ENCODE results near the gene ADCY9. TPM values are rescaled to one million over a fixed set of nuclear protein-coding genes. Genes with fewer than 3 reads are reported as not detected.

The ADCY9 gene
- total RNA-seq, result 25.3 and 26.9 TPM in 2 replicates
- long read RNA-seq, partial matches to known transcripts, result 1 of 3 reads
- long read RNA-seq, other reads (novel, unspliced or antisense), result 2 of 3 reads

DNA sequence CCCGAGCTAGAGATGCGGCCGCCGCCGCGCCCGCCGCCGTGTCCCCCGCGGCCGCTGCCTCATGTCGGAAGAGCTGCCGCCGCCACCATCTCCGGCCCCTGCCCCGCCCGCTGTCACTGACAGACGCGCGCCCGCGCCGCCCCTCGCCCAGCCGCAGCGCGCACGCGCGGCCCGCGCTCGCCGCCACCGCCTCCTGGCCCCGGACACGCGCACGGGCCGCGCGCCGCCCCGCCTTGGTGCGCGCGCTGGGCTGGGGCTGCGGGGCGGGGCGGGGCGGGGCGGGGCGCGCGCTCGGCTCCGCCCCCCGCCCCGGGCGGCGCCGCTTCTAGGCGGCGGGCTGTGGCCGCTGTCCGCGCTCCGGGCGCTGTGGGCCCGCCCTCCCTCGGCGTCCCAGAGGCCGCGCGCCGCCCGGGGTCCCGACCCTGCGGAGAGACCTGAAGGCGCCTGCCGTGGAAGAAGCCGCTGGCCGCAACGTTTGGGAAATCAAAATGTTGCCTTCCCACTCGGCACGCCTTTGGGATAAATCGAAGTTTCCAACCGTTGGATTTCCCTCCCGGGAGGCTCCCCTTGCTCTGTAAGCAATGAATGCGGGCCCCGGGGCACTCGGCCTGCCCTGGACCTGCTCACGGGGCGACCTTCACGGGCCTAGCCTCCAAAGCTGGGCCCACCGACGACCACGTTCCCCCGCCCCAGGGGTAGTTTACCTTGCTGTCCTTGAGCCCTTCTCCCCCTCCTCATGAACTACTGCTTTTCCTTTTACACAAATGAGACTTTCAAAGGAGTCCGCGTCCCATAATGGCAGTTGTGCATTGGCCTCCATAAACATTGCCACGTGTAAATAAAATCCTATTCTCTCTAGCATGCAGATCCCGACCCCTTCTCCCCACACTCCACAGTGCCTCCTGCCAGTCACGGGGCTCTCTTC lies at the start of gene ADCY9:
ADCY9 (minus strand) TSS at position 118 of the 925 bp plus-strand sequence. CDS start 1,000 bp downstream, outside the sequence.
- TF ChIP-seq, protein P1, sequence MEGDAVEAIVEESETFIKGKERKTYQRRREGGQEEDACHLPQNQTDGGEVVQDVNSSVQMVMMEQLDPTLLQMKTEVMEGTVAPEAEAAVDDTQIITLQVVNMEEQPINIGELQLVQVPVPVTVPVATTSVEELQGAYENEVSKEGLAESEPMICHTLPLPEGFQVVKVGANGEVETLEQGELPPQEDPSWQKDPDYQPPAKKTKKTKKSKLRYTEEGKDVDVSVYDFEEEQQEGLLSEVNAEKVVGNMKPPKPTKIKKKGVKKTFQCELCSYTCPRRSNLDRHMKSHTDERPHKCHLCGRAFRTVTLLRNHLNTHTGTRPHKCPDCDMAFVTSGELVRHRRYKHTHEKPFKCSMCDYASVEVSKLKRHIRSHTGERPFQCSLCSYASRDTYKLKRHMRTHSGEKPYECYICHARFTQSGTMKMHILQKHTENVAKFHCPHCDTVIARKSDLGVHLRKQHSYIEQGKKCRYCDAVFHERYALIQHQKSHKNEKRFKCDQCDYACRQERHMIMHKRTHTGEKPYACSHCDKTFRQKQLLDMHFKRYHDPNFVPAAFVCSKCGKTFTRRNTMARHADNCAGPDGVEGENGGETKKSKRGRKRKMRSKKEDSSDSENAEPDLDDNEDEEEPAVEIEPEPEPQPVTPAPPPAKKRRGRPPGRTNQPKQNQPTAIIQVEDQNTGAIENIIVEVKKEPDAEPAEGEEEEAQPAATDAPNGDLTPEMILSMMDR (IDR thresholded peaks at IDR 0.05), result no peak
- DNase-seq (ENCODE audit: extremely low spot score, unreplicated experiment), result peak; percentile 90
- Mint-ChIP-seq H3K27ac (ENCODE audit: unreplicated experiment) (peak within 1 kb of the TSS; percentile 72), H3K27me3 (ENCODE audit: unreplicated experiment) (no peaks in the 10 kb centered on the region), H3K4me3 (ENCODE audit: unreplicated experiment) (peak within 1 kb of the TSS; percentile 73), H3K36me3 (ENCODE audit: unreplicated experiment) (peaks cover 9% of the 10 kb centered on the region), H3K9me3 (ENCODE audit: unreplicated experiment) (no peaks in the 10 kb centered on the region), H3K4me1 (ENCODE audit: unreplicated experiment) (peaks cover 38% of the 10 kb centered on the region)

DNA sequence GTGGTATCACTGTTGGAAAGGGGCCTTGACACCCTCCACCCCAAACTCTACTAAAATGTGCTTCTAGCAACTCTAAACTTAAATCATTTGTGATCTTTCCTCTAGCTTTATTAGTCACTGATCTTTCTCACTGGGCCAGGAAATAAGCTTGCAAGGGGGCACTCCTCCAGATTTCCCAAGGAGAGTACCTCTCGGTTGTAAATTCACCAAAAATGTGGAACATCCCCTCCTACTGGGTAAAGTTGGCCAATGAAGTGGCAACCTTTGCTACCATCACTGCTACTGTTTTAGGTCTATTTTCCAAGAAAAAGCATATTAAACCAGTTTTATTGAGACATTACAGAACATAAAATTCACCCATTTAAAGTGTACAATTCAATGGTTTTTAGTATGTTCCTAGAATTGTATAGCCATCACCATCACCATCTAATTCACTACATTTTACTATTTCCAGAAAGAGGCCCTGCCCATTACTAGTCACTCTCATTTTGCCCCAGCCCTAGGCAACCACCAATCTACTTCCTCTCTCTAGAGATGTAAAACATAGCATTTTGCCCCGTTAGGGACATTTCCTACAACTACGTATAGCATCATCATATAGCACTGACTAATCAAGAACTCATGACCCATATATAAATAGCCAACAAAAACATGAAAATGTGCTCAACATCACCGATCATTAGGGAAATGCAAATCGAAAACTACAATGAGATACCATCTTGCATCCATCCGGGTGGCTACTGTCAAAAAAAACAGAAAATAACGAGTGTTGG lies 44.6 kb upstream of the ADCY9 start:
- DNase-seq (ENCODE audit: extremely low spot score, unreplicated experiment), result no peak
- Mint-ChIP-seq H3K27me3 (ENCODE audit: unreplicated experiment) (peaks cover 4% of the 10 kb centered on the region), H3K36me3 (ENCODE audit: unreplicated experiment) (no peaks in the 10 kb centered on the region), H3K4me1 (ENCODE audit: unreplicated experiment) (no peaks in the 10 kb centered on the region), H3K4me3 (ENCODE audit: unreplicated experiment) (no peak overlapping the region), H3K9me3 (ENCODE audit: unreplicated experiment) (no peaks in the 10 kb centered on the region), H3K27ac (ENCODE audit: unreplicated experiment) (no peak overlapping the region)
- TF ChIP-seq, protein P1 (IDR thresholded peaks at IDR 0.05), result no peak

DNA sequence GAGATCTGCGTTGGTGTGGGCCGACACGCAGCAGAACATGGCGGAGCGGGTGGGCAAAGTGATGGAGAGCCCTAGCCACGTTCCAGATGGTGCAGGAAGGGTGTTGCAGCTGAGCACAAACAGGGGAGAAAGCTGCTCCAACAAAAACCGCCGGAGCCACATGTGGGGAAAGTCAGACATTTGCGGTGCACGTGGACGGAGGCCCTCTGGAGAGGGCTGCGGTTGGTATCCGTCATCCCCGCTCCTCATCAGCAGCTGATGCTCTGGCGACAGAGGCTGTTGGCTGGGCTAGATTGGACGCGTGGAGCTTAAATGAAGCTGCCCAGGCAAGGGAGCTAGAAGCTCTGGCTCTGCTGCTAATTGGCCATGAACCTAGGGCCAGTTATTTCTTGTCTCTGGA lies 43.5 kb upstream of the ADCY9 start:
- Mint-ChIP-seq H3K36me3 (ENCODE audit: unreplicated experiment) (no peaks in the 10 kb centered on the region), H3K27ac (ENCODE audit: unreplicated experiment) (no peak overlapping the region), H3K9me3 (ENCODE audit: unreplicated experiment) (no peaks in the 10 kb centered on the region), H3K4me3 (ENCODE audit: unreplicated experiment) (no peak overlapping the region), H3K27me3 (ENCODE audit: unreplicated experiment) (peaks cover 6% of the 10 kb centered on the region), H3K4me1 (ENCODE audit: unreplicated experiment) (no peaks in the 10 kb centered on the region)
- TF ChIP-seq, protein P1 (IDR thresholded peaks at IDR 0.05), result no peak
- no peak for DNase-seq (ENCODE audit: extremely low spot score, unreplicated experiment)

DNA sequence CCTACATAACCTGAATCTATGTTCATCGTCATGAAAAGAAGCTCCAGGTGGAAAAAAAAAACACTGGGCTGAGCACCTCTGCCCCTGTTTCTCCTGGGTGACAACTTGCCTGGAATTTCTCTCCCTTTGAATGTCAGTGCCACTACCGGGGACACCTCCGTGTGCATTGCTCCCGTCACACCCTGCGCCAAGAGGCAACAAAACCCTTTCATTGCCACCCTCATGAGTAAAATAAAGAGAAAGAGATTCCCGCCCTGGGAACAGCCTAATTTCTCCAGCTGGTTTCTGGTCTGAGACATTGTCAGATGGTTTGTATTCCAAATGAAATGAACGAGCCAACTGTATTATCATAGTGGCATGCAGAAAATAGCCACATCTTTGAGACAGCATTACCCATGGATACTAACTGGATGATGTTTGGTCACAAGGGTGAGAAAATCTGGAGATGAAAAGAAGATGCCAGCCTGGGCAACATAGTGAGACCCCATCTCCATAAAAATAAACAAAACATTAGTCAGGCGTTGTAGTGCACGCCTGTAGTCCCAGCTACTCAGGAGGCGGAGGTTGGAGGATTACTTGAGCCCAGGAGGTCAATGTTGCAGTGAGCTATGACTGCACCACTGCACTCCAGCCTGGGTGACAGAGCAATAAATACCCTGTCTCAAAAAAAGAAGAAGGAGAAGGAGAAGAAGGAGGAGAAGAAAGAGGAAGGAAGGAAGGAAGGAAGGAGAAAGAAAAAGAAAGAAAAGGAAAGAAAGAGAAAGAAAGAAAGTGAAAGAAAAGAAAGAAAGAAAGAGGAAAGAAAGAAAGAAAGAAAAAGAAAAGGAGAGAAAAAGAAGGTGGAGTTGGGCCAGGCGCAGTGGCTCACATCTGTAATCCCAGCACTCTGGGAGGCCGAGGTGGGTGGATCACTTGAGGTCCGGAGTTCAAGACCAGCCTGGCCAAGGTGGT lies 42.2 kb upstream of the ADCY9 start:
- Mint-ChIP-seq H3K4me3 (ENCODE audit: unreplicated experiment) (no peak overlapping the region), H3K36me3 (ENCODE audit: unreplicated experiment) (no peaks in the 10 kb centered on the region), H3K27me3 (ENCODE audit: unreplicated experiment) (peaks cover 6% of the 10 kb centered on the region), H3K9me3 (ENCODE audit: unreplicated experiment) (no peaks in the 10 kb centered on the region), H3K4me1 (ENCODE audit: unreplicated experiment) (no peaks in the 10 kb centered on the region), H3K27ac (ENCODE audit: unreplicated experiment) (no peak overlapping the region)
- TF ChIP-seq, protein P1 (IDR thresholded peaks at IDR 0.05), result no peak
- no peak for DNase-seq (ENCODE audit: extremely low spot score, unreplicated experiment)
